SK-N-MC (cell line): ENCODE data around the gene BBC3.

Source experiments
- EZH2 ChIP-seq: fragments of 200-600 bp; sonication (generic); IDR thresholded peaks from one replicate; pipeline ENCODE4 v1.6.1; 2017; ENCODE audit warnings: antibody characterized with exemption
- POLR2AphosphoS5 ChIP-seq: IDR thresholded peaks from 2 replicates; pipeline ENCODE4 v1.6.1; 2012; ENCODE audit warnings: mild to moderate bottlenecking, low read depth, low read length, borderline replicate concordance

GRCh38 chr19:47210689-47211316 is 20.2 kb downstream of the BBC3 start:
- TF ChIP-seq EZH2 (no peak), POLR2AphosphoS5 (no peak)
